Fibroblast of lung (primary cell): ENCODE data around the gene DRD2. TPM values are rescaled to one million over a fixed set of nuclear protein-coding genes. Genes with fewer than 3 reads are reported as not detected.
A peak's percentile ranks its signal among the peaks of the same experiment; 100 is the strongest.

ENCODE experiments used
- DNase-seq, 2 donors: peaks; one replicate each; pipeline versions ENCODE4 v3.0.0 to v3.0.0-alpha.2; 2010; ENCODE audit warnings: low read depth in 2 of 2
- H2AFZ ChIP-seq: 2 replicates; pipeline ENCODE4 v1.5.1; 2012; ENCODE audit warnings: low read length, control low read depth, inconsistent platforms
- H3K27ac ChIP-seq: 2 replicates; pipeline ENCODE4 v1.5.1; 2011; ENCODE audit warnings: low read length, control low read depth; ENCODE audit not compliant: insufficient read depth
- H3K27me3 ChIP-seq: 2 replicates; pipeline ENCODE4 v1.5.1; 2011; ENCODE audit warnings: mild to moderate bottlenecking, low read length; ENCODE audit not compliant: control insufficient read depth, insufficient read depth
- H3K36me3 ChIP-seq: 2 replicates; pipeline ENCODE4 v1.5.1; 2011; ENCODE audit warnings: low read length; ENCODE audit not compliant: control insufficient read depth, insufficient read depth
- H3K4me1 ChIP-seq: 2 replicates; pipeline ENCODE4 v1.5.1; 2011; ENCODE audit warnings: low read length; ENCODE audit not compliant: control insufficient read depth, insufficient read depth; ENCODE audit errors: extremely low read depth
- H3K4me2 ChIP-seq: 2 replicates; pipeline ENCODE4 v1.5.1; 2011; ENCODE audit warnings: low read length, control low read depth; ENCODE audit not compliant: insufficient read depth; ENCODE audit errors: extremely low read depth
- H3K4me3 ChIP-seq, 4 experiments: fragments of 200-600 bp in 1 of 4; sonication (generic) in 1 of 4; replicated peaks in 1 of 4; 2 replicates each; pipeline ENCODE4 v1.5.1; 2011 to 2016; ENCODE audit warnings: low read length in 4 of 4, low read depth in 3 of 4, mild to moderate bottlenecking in 3 of 4, control low read depth in 2 of 4, inconsistent platforms in 1 of 4, mixed read lengths in 1 of 4; ENCODE audit not compliant: insufficient read depth in 1 of 4; ENCODE audit errors: control extremely low read depth in 1 of 4
- H3K79me2 ChIP-seq: 2 replicates; pipeline ENCODE4 v1.5.1; 2012; ENCODE audit warnings: mild to moderate bottlenecking, low read length, inconsistent platforms; ENCODE audit not compliant: control insufficient read depth, insufficient read depth
- H3K9ac ChIP-seq: 2 replicates; pipeline ENCODE4 v1.5.1; 2011; ENCODE audit warnings: mild to moderate bottlenecking, low read length, control low read depth; ENCODE audit not compliant: insufficient read depth
- H3K9me3 ChIP-seq: 2 replicates; pipeline ENCODE4 v1.5.1; 2012; ENCODE audit warnings: low read depth, low read length; ENCODE audit not compliant: control insufficient read depth, insufficient read depth
- H4K20me1 ChIP-seq: 2 replicates; pipeline ENCODE4 v1.5.1; 2011; ENCODE audit warnings: low read length; ENCODE audit not compliant: control insufficient read depth, insufficient read depth; ENCODE audit errors: extremely low read depth
- EZH2 ChIP-seq: IDR thresholded peaks from 2 replicates; pipeline ENCODE4 v1.5.1; 2012; ENCODE audit warnings: low read length, control low read depth, mild to moderate bottlenecking; ENCODE audit errors: missing control alignments
- polyA plus RNA-seq, 2 donors: library from polyadenylated mRNA; depleted of rRNA in 1 of 2; stranded (reverse) in 1 of 2; unstranded in 1 of 2; fragments of >200 nt; gene quantifications; 2 replicates each; pipeline ENCODE4 v1.2.1, GENCODE V29; 2011 to 2012; ENCODE audit warnings: missing spikeins in 1 of 2
- total RNA-seq: library from RNA; depleted of rRNA; stranded (reverse); fragments of >200 nt; gene quantifications from 2 replicates; pipeline ENCODE4 v1.2.1, GENCODE V29; 2014
- TF ChIP-seq, protein P1 (sequence below), 2 donors: IDR thresholded peaks in 1 of 2; conservative IDR thresholded peaks in 1 of 2; 1 replicate in 1 of 2; 2 replicates in 1 of 2; pipeline ENCODE4 v1.5.1; 2011 to 2012; ENCODE audit warnings: low read length in 2 of 2, control low read depth in 1 of 2, inconsistent platforms in 1 of 2, low read depth in 1 of 2, mild to moderate bottlenecking in 1 of 2

Gene DRD2
- total and polyA plus RNA-seq, 2 donors (not counting 1 experiment from before 2014, with no cell fraction given) = not detected

GRCh38 chr11:113506461-113506860, 31.3 kb upstream of the DRD2 start:
- H2AFZ ChIP-seq = no peak overlapping the region
- no peaks in the 10 kb centered on the region for H3K79me2 ChIP-seq
- no peaks in the 10 kb centered on the region for H3K4me1 ChIP-seq
- H3K9ac ChIP-seq = no peak overlapping the region
- no peaks in the 10 kb centered on the region for H3K36me3 ChIP-seq
- no peaks in the 10 kb centered on the region for H3K27me3 ChIP-seq
- TF ChIP-seq, protein P1, sequence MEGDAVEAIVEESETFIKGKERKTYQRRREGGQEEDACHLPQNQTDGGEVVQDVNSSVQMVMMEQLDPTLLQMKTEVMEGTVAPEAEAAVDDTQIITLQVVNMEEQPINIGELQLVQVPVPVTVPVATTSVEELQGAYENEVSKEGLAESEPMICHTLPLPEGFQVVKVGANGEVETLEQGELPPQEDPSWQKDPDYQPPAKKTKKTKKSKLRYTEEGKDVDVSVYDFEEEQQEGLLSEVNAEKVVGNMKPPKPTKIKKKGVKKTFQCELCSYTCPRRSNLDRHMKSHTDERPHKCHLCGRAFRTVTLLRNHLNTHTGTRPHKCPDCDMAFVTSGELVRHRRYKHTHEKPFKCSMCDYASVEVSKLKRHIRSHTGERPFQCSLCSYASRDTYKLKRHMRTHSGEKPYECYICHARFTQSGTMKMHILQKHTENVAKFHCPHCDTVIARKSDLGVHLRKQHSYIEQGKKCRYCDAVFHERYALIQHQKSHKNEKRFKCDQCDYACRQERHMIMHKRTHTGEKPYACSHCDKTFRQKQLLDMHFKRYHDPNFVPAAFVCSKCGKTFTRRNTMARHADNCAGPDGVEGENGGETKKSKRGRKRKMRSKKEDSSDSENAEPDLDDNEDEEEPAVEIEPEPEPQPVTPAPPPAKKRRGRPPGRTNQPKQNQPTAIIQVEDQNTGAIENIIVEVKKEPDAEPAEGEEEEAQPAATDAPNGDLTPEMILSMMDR (conservative IDR thresholded peaks at IDR 0.05 in 1 of 2, IDR thresholded peaks at IDR 0.05 in 1 of 2; ENCODE audit: low read depth in 1 of 2, low read length in 2 of 2) = no peak
- TF ChIP-seq EZH2 = no peak
- no peak overlapping the region for H3K4me3 ChIP-seq
- H3K9me3 ChIP-seq = no peaks in the 10 kb centered on the region
- no peak overlapping the region for H3K4me2 ChIP-seq
- no peak overlapping the region for H3K27ac ChIP-seq
- H4K20me1 ChIP-seq = no peaks in the 10 kb centered on the region
- no peak for DNase-seq

GRCh38 chr11:113505541-113506375, 30.6 kb upstream of the DRD2 start:
- no peaks in the 10 kb centered on the region for H4K20me1 ChIP-seq
- no peak overlapping the region for H3K27ac ChIP-seq
- H3K36me3 ChIP-seq = no peaks in the 10 kb centered on the region
- H3K27me3 ChIP-seq = no peaks in the 10 kb centered on the region
- H3K9me3 ChIP-seq = no peaks in the 10 kb centered on the region
- DNase-seq = peak in 1 of 2 donors; percentile 85
- no peak for TF ChIP-seq EZH2
- TF ChIP-seq, protein P1 (conservative IDR thresholded peaks at IDR 0.05 in 1 of 2, IDR thresholded peaks at IDR 0.05 in 1 of 2; ENCODE audit: low read depth in 1 of 2, low read length in 2 of 2) = no peak
- no peaks in the 10 kb centered on the region for H3K79me2 ChIP-seq
- no peak overlapping the region for H3K4me2 ChIP-seq
- no peak overlapping the region for H3K9ac ChIP-seq
- H3K4me1 ChIP-seq = no peaks in the 10 kb centered on the region
- H2AFZ ChIP-seq = no peak overlapping the region
- no peak overlapping the region for H3K4me3 ChIP-seq

GRCh38 chr11:113505046-113505445, 29.8 kb upstream of the DRD2 start:
- peak in 1 of 2 donors; percentile 7 for DNase-seq
- Histone ChIP-seq H3K9ac (no peak overlapping the region), H3K4me1 (no peaks in the 10 kb centered on the region), H3K4me3 (no peak overlapping the region), H3K36me3 (no peaks in the 10 kb centered on the region), H4K20me1 (no peaks in the 10 kb centered on the region), H2AFZ (no peak overlapping the region), H3K79me2 (no peaks in the 10 kb centered on the region), H3K9me3 (no peaks in the 10 kb centered on the region), H3K27me3 (no peaks in the 10 kb centered on the region), H3K27ac (no peak overlapping the region), H3K4me2 (no peak overlapping the region)
- TF ChIP-seq, protein P1 (conservative IDR thresholded peaks at IDR 0.05 in 1 of 2, IDR thresholded peaks at IDR 0.05 in 1 of 2; ENCODE audit: low read depth in 1 of 2, low read length in 2 of 2) = no peak
- TF ChIP-seq EZH2 = no peak
